B cell (primary cell): Measurements from ENCODE around the gene DPP9.

Experiments
- CTCF ChIP-seq: fragments of 200-600 bp; IDR thresholded peaks from one replicate; pipeline ENCODE4 v1.8.0; 2022; ENCODE audit warnings: antibody characterized with exemption, mild to moderate bottlenecking
- EZH2 ChIP-seq: IDR thresholded peaks from 2 replicates; pipeline ENCODE4 v1.6.1; 2012; ENCODE audit warnings: borderline replicate concordance, low read depth, mild to moderate bottlenecking, moderate library complexity, low read length; ENCODE audit not compliant: insufficient read depth, poor library complexity, severe bottlenecking

DNA sequence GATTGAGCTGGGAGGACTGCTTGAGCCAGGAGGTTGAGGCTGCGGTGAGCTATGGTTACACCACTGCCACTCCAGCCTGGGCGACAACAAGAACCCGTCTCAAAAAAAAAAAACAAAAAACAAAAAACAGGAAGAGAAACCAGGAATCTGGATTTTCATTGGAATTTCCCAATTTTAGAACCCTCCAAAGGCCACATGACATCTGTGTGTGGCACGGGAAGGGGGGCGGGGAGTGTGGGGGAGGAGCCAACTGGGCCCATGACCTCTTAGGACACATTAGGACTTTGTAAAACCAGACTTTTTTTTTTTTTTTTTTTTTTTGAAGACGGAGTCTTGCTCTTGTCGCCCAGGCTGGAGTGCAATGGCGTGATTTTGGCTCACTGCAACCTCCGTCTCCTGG lies 32.3 kb downstream of the DPP9 start:
- TF ChIP-seq CTCF, result no peak
- TF ChIP-seq EZH2, result no peak
